GM18858 (cell line): ENCODE measurements around the gene KCTD15.

ENCODE experiments used
- ATAC-seq: cut with Tn5 transposase; IDR thresholded peaks from one replicate; pipeline ENCODE4 v1.9.1; 2021; ENCODE audit not compliant: unreplicated experiment

The KCTD15 gene

GRCh38 chr19:33771384-33772101 lies 25.1 kb upstream of the KCTD15 start:
- ATAC-seq, result no peak

- no peak for ATAC-seq
Measured at GRCh38 chr19:33772102-33772857, 24.4 kb upstream of the KCTD15 start.

GRCh38 chr19:33772858-33773180 lies 23.9 kb upstream of the KCTD15 start:
- no peak for ATAC-seq

- no peak for ATAC-seq
Measured at GRCh38 chr19:33773704-33774624, 22.7 kb upstream of the KCTD15 start.

- no peak for ATAC-seq
Measured at GRCh38 chr19:33774751-33775150, 21.9 kb upstream of the KCTD15 start.

GRCh38 chr19:33775731-33776487 lies 20.8 kb upstream of the KCTD15 start:
- ATAC-seq, result no peak

GRCh38 chr19:33777351-33777750 lies 19.3 kb upstream of the KCTD15 start:
- ATAC-seq, result no peak

GRCh38 chr19:33777753-33778088 lies 18.9 kb upstream of the KCTD15 start:
- no peak for ATAC-seq

GRCh38 chr19:33778089-33778791 lies 18.4 kb upstream of the KCTD15 start:
- ATAC-seq, result no peak

GRCh38 chr19:33779849-33780248 lies 16.8 kb upstream of the KCTD15 start:
- no peak for ATAC-seq

- ATAC-seq, result no peak
Measured at GRCh38 chr19:33780251-33780650, 16.4 kb upstream of the KCTD15 start.

- no peak for ATAC-seq
Measured at GRCh38 chr19:33780746-33781145, 15.9 kb upstream of the KCTD15 start.

GRCh38 chr19:33781415-33781935 lies 15.2 kb upstream of the KCTD15 start:
- ATAC-seq, result no peak

- ATAC-seq, result no peak
Measured at GRCh38 chr19:33781996-33782395, 14.7 kb upstream of the KCTD15 start.

- no peak for ATAC-seq
Measured at GRCh38 chr19:33784432-33784831, 12.2 kb upstream of the KCTD15 start.

GRCh38 chr19:33785795-33786194 lies 10.9 kb upstream of the KCTD15 start:
- no peak for ATAC-seq

- no peak for ATAC-seq
Measured at GRCh38 chr19:33788676-33789075, 8.0 kb upstream of the KCTD15 start.

GRCh38 chr19:33789344-33789743 lies 7.3 kb upstream of the KCTD15 start:
- no peak for ATAC-seq

GRCh38 chr19:33794683-33795369 lies 1.8 kb upstream of the KCTD15 start:
- no peak for ATAC-seq
